HG02970 (cell line): ENCODE measurements around the gene RUNDC3A.
"Not testable (repeated sequence)": the region's sequence is repeated elsewhere in the genome, so short reads cannot be mapped to it uniquely, and the experiment has no call there.

Source experiments
- ATAC-seq: cut with Tn5 transposase; IDR thresholded peaks from one replicate; pipeline ENCODE4 v1.9.1; 2021; ENCODE audit warnings: mild to moderate bottlenecking, moderate library complexity, moderate number of reproducible peaks; ENCODE audit not compliant: unreplicated experiment, low FRiP score

Gene RUNDC3A

DNA sequence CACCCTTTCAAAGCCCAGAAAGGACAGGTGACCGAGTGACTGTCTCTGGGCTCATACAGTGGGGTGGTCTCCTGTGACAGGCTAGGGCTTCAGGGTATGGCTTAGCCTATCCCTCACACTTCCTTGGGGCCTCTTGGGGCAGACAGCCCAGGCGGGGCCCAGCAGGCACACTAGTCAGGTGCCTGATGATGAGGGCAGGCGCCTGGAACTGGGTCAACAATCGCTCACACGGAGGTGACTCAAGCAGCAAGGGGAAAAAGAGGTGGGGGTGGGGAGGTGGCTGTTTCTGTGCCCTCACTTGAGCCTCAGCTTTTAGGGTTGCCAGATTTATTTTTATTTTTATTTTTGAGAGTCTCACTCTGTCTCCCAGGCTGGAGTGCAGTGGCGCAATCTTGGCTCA is 30.3 kb downstream of the RUNDC3A start:
- ATAC-seq = no peak

DNA sequence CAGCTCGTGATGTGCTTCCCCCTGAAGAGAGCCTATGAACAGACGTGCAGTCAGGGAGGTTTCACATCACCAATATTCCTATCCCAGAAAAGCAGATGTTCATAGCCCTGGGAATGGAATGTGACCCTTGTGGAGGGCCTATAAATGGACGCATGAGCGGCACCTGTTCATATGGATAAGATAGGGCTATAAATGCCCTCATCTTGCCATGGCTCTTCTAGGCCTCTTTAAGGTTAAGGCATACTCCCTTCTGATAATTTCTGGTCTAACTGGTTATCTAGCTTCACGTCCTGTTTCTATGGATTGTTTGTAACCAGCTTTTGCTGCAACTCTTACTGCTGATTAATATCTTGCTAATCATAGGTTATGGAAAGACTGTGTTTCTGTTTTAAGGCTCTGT is 32.2 kb downstream of the RUNDC3A start:
- ATAC-seq = not testable (repeated sequence)

- no peak for ATAC-seq
These were observed 35.3 kb downstream of the RUNDC3A start for GRCh38 chr17:44343510-44344209.

- ATAC-seq = peak; percentile 56
These were observed 36.6 kb downstream of the RUNDC3A start, which contains the start of gene GRN for GRCh38 chr17:44344939-44345453. GRN (plus strand) TSS chr17:44345302; CDS start chr17:44349165, 3,863 bp downstream.

GRCh38 chr17:44345454-44346026 is 37.1 kb downstream of the RUNDC3A start:
- no peak for ATAC-seq

DNA sequence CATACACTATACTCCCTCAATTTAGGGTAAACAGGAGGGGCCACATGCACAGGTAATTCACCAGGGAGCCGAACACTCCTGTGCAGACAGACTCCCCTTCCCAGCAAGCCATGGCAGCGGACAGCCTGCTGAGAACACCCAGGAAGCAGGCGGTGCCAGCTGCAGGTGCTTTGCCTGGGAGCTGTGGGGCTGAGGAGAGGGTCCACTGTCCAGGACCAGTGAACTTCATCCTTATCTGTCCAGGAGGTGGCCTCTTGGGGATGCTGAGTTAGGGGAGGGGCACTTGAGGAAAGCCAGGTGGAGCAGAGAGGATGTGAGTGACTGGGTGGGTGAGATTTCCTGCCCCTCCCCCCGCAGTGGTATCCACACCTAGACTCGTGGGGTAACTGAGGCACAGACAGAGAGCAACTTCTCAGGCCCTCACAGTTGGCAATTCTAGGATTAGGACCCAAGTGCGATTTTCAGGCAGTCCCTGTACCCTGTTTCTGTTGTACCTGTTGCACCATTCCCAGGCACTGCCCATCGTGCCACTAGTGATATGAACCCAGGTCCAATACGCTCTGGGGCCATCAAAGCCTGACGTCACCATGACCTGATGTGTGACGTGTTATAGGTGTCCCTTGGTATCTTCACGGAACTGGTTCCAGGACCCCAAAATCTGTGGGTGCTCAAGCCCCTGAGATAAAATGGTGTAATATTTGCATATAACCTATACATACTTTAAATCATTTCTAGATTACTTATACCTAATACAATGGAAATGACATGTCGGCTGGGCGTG is 37.9 kb downstream of the RUNDC3A start:
- no peak for ATAC-seq

DNA sequence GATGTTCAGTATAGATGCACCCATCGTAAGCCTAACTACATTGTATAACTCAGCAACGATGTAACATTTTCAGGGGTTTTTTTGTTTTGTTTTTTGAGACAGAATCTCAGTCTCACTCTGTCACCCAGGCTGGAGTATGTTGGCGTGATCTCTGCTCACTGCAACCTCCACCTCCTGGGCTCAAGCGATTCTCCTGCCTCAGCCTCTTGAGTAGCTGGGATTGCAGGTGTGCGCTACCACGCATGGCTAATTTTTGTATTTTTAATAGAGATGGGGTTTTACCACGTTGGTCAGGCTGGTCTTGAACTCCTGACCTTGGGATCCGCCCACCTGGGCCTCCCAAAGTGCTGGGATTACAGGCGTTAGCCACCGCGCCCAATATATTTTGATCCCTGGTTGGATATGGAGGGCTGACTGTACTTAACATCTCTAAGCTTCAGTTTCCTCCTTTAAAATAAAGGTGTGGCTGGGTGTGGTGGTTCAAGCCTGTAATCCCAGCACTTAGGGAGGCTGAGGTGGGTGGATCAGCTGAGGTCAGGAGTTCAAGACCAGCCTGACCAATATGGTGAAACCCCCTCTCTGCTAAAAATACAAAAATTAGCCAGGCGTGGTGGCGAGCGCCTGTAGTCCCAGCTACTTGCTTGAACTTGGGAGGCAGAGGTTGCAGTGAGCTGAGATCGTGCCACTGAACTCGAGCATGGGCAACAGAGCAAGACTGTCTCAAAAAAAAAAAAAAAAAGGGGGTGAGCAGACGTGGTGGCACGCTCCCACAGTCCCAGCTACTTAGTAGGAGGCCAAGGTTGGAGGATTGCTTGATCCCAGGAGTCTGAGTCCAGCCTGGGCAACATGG is 39.0 kb downstream of the RUNDC3A start:
- not testable (repeated sequence) for ATAC-seq

DNA sequence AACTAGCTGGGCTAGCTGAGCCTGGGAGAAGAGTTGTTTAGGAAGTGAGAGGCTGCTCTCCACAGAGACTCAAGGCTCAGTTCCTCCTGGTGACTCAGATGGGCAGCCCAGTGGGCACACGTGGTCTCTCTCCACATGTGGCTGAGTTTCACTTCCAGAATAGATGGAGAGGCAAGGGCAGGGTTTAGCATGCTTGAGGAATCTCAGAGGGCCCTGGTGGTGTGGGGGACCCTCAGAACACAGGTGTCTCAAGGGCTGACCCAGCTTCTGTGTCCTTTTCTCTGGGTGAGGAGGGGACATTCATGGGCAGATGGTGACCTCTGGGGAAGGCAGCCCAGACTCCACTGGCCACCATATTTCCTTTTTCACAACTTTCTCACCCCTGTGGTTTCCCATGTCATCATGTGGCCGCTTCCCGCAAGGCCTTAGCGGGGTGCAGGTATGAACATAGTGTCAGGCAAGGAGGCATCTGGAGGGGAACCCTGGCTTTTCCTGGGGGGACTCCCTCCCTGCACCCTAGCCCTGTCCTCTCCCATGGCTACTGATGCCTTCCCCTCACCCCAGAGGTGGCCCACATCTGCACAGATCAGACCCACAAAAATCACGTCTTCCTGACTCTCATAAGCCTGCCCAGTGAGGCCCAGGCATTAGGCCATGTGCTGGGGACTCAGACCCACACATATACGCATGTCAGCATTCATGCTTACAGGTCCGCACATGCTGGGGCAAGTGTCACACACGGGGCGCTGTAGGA is 40.0 kb downstream of the RUNDC3A start:
- ATAC-seq = peak; percentile 35

GRCh38 chr17:44348988-44349364 is 40.6 kb downstream of the RUNDC3A start:
- no peak for ATAC-seq

DNA sequence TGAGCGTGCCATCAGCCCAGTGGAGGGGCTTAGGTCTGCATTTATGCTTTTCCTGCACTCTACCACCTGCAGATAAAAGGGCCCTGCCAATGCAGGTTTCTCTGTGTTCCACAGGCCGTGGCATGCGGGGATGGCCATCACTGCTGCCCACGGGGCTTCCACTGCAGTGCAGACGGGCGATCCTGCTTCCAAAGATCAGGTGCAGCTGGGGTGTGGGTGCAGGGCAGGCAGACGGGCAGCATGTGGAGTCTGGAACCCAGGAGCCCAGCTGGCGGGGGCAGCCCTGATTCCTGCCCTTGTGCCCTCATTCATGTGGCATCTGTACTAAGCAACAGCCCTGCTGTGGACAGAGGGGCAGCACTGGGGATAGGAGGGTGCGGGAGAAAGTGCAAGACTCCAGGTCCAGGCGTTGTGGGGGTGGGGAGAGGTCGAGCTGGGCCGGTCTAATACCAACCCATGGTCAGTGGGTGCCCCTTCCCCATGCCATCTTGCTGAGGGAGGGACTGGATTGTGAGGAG is 41.2 kb downstream of the RUNDC3A start:
- ATAC-seq = no peak

DNA sequence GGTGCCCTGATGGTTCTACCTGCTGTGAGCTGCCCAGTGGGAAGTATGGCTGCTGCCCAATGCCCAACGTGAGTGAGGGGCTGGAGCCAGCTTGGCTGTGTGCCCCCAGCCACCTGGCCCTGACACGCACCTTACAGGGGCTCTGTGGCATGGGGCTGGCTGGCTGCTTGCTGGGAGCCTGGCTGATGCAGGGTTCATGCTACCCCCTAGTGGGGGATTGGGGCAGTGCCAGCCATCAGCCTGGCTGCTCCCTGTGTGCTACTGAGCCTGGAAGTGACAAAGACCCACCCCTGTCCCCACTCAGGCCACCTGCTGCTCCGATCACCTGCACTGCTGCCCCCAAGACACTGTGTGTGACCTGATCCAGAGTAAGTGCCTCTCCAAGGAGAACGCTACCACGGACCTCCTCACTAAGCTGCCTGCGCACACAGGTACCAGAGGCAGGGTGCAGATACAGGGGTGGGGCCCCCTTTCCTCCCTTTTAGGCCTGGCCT is 42.4 kb downstream of the RUNDC3A start:
- ATAC-seq = no peak

DNA sequence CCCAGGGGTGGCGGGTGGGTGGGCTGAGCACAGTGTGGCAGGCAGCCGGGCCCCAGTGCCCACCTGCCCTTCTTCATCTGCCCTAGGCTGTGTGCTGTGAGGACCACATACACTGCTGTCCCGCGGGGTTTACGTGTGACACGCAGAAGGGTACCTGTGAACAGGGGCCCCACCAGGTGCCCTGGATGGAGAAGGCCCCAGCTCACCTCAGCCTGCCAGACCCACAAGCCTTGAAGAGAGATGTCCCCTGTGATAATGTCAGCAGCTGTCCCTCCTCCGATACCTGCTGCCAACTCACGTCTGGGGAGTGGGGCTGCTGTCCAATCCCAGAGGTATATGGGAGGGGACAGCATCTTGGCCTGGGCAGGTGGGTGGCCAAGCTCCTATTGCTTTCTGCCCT is 43.1 kb downstream of the RUNDC3A start:
- ATAC-seq = no peak

DNA sequence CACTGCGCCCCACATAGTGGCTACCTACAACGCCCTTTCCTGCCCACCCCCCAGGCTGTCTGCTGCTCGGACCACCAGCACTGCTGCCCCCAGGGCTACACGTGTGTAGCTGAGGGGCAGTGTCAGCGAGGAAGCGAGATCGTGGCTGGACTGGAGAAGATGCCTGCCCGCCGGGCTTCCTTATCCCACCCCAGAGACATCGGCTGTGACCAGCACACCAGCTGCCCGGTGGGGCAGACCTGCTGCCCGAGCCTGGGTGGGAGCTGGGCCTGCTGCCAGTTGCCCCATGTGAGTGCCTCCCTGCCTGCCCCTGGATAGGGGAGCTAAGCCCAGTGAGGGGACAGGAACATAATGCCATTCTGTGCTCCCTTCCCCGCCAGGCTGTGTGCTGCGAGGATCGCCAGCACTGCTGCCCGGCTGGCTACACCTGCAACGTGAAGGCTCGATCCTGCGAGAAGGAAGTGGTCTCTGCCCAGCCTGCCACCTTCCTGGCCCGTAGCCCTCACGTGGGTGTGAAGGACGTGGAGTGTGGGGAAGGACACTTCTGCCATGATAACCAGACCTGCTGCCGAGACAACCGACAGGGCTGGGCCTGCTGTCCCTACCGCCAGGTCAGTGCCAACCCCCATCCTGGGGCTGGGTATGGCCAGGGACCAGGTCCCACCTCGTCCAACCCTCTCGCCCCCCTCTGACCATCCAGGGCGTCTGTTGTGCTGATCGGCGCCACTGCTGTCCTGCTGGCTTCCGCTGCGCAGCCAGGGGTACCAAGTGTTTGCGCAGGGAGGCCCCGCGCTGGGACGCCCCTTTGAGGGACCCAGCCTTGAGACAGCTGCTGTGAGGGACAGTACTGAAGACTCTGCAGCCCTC is 43.8 kb downstream of the RUNDC3A start:
- ATAC-seq = no peak

DNA sequence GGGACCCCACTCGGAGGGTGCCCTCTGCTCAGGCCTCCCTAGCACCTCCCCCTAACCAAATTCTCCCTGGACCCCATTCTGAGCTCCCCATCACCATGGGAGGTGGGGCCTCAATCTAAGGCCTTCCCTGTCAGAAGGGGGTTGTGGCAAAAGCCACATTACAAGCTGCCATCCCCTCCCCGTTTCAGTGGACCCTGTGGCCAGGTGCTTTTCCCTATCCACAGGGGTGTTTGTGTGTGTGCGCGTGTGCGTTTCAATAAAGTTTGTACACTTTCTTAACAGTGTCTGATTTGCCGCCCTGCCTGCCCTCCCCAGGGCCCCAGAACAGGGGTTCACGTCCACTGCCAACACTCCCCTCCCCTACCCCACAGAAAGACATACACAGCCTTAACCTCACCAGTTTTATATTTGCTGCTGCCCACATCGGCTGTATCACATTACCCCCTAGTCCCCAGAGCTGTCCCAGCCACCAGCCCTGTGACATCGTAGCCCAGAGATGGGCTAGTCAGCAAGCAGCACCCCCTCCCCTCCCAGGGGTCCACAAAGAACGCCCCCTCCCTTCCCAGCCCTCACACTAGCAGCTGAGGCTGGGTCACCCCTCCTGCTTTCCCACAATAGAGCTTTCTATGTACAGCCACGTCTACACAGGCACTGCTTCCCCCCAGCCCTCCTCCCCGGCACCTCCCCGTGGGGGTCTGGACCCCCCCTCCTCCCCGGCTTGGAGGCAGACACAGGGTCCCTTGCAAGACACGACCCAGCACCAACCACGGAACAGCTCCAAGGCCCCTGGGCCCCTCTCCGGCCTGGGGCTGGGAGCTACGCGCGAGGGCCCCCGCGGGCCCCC is 44.6 kb downstream of the RUNDC3A start:
- no peak for ATAC-seq

DNA sequence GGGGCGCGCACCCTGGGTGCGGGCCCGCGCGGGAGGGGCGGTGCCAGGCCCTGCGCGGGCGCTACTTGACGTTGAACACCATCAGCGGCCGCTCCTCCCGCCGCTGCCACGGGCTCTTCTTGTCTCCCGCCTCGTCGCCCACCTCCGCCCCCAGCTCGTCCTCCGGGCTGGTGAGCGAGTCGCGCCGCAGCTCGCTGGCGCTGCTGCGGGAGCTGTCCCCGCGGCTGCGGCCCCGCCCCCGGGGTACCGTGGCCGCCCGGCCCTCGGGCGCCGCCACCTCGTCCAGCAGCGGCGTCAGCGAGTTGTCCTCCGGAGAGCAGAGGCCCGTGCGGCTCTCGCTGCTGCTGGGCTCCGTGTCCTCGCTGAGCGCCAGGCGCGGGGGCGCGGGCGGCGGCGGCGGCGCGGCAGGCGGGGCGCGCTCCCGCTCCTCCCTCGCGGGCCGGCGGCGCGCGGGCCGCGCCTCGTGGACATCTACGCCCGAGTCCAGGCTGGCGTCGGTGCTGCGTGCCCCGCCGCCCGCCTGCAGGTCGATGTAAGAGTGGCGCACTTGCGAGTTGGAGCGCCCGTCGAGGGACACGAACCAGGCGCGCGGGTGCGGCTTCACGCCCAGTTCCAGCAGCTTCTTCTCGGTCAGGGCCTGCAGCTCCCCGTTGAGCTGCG is 45.4 kb downstream of the RUNDC3A start:
- ATAC-seq = no peak

DNA sequence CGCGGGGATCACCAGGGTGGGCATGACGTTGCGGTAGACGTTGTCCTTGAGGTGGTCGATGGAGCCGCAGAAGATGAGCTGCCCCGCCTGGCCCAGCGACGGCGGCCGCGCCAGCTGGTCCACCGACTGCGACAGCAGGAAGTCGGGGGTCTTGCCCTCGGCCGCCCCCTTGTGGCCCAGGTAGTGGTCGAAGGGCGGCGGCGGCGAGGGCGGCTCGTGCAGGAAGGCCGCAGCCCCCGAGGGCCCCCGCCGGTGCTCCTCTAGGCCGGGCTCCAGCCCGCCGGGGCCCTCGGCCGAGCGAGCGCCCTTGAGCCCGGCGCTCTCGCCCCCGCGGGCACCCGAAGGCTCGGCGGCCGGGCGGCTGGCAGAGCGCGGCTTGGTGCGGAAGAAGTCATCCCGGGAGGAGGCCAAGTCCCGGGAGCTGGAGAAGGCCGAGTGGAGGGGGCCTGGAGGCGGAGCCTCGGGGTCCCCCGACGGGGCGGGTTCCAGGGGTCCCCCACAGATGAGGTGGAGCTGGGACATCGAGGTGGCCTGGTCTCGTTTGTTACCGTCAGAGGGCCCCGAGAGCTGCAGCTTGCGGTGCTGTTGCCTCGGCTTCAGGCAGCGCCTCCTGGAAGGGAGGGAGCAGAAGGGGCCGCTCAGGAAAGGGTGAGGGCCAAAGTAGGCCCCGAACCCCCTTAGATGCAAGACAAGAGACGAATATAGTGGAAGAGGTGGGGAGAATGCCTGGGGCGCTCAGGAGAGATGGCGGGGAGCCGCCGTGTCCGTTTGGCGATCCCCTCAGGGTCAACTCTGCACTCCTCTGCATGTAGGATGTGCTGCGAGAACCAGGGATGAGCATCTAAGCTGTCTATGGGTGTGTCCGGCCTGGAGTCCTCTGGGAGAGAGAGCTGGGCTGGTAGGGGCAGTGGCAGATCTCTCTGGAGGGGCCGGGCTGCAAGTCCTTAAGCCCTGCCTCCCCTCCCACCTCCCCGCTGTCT is 46.5 kb downstream of the RUNDC3A start:
- ATAC-seq = no peak
